ENCODE results near the gene BOLA2B. TPM values are rescaled to one million over a fixed set of nuclear protein-coding genes. Genes with fewer than 3 reads are reported as not detected.
A peak's percentile ranks its signal among the peaks of the same experiment; 100 is the strongest.

BOLA2B gene
- total RNA-seq, 1 donor from 2014 or later: 51.7 TPM

GRCh38 chr16:30184891-30185682 is 8.4 kb downstream of the BOLA2B start:
- Histone ChIP-seq H3K36me3 (peaks cover 10% of the 10 kb centered on the region), H3K4me1 (peaks cover 20% of the 10 kb centered on the region), H3K4me3 (peak overlapping the region; percentile 69), H3K9me3 (no peaks in the 10 kb centered on the region), H3K27me3 (ENCODE audit: low read depth) (no peaks in the 10 kb centered on the region), H3K27ac (peak overlapping the region; percentile 78)
- peak; percentile 47 for DNase-seq
- ATAC-seq: no peak
- no peak for TF ChIP-seq CTCF (IDR thresholded peaks at IDR 0.05)
- intact Hi-C loops (cut with DNase I): no loop called here

GRCh38 chr16:30184096-30184890 is 9.2 kb downstream of the BOLA2B start:
- DNase-seq (peak; percentile 71), ATAC-seq (peak; percentile 5 to 36)
- peak overlapping the region; percentile 78 for H3K27ac ChIP-seq
- no peaks in the 10 kb centered on the region for H3K9me3 ChIP-seq
- intact Hi-C loops (cut with DNase I): no loop called here
- TF ChIP-seq CTCF (IDR thresholded peaks at IDR 0.05): no peak
- peaks cover 10% of the 10 kb centered on the region for H3K36me3 ChIP-seq
- peak overlapping the region; percentile 69 for H3K4me3 ChIP-seq
- H3K4me1 ChIP-seq: peaks cover 20% of the 10 kb centered on the region
- H3K27me3 ChIP-seq (ENCODE audit: low read depth): no peaks in the 10 kb centered on the region

- Histone ChIP-seq H3K27ac (peak within 1 kb of the TSS; percentile 78), H3K27me3 (ENCODE audit: low read depth) (no peaks in the 10 kb centered on the region), H3K9me3 (no peaks in the 10 kb centered on the region), H3K36me3 (peaks cover 10% of the 10 kb centered on the region), H3K4me1 (peaks cover 20% of the 10 kb centered on the region), H3K4me3 (peak within 1 kb of the TSS; percentile 69)
- ATAC-seq (peak; percentile 77 to 85), DNase-seq (peak; percentile 91)
- TF ChIP-seq CTCF (IDR thresholded peaks at IDR 0.05): no peak
- intact Hi-C loops (cut with DNase I): no loop called here
Measured at GRCh38 chr16:30183233-30184095, 10.0 kb downstream of the BOLA2B start, which contains the start of gene CORO1A. CORO1A (plus strand) TSS chr16:30183602; CDS start chr16:30185210, 1,608 bp downstream.

GRCh38 chr16:30180741-30181140 is 12.7 kb downstream of the BOLA2B start:
- no peak for TF ChIP-seq CTCF (IDR thresholded peaks at IDR 0.05)
- no peak for ATAC-seq
- intact Hi-C loops (cut with DNase I): no loop called here

GRCh38 chr16:30179931-30180330 is 13.5 kb downstream of the BOLA2B start:
- H3K27me3 ChIP-seq (ENCODE audit: low read depth): no peaks in the 10 kb centered on the region
- TF ChIP-seq CTCF (IDR thresholded peaks at IDR 0.05): no peak
- H3K36me3 ChIP-seq: no peaks in the 10 kb centered on the region
- ATAC-seq (no peak), DNase-seq (no peak)
- no peaks in the 10 kb centered on the region for H3K9me3 ChIP-seq
- intact Hi-C loops (cut with DNase I): no loop called here
- no peak overlapping the region for H3K27ac ChIP-seq
- peaks cover 6% of the 10 kb centered on the region for H3K4me1 ChIP-seq
- H3K4me3 ChIP-seq: no peak overlapping the region

More at GRCh38 chr16:30180741-30181140, 12.7 kb downstream of the BOLA2B start:
- no peak overlapping the region for H3K4me3 ChIP-seq
- no peaks in the 10 kb centered on the region for H3K27me3 ChIP-seq (ENCODE audit: low read depth)
- DNase-seq: no peak
- no peaks in the 10 kb centered on the region for H3K36me3 ChIP-seq
- H3K4me1 ChIP-seq: peaks cover 6% of the 10 kb centered on the region
- no peaks in the 10 kb centered on the region for H3K9me3 ChIP-seq
- no peak overlapping the region for H3K27ac ChIP-seq

Measured in lower lobe of right lung (tissue), 2 donors.